NK-92 (cell line): ENCODE results near the gene SLC10A7.

Source experiments
- DNase-seq: peaks from one replicate; lab custom pipeline; 2025; ENCODE audit not compliant: unreplicated experiment; lab: John Stamatoyannopoulos, UW

The SLC10A7 gene

DNA sequence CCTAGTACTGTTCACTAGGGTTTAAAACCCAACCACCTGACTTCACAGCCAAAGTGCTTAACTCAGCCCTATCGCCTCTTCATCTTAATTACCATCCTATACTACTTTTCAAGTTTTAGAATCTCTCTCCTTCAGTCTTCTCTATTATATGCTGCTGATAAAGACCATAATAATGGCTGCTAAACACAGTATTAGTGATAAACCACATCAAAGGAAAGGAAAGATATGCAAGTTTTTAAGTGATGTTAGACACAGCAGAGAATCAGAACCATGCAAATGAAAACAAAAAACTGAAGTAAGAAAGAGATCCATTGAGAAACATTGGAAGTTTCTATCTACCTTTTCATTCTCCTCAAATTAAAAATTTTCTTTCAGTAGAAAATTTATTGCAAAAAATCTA, 206.6 kb downstream of the SLC10A7 start:
- no peak for DNase-seq

DNA sequence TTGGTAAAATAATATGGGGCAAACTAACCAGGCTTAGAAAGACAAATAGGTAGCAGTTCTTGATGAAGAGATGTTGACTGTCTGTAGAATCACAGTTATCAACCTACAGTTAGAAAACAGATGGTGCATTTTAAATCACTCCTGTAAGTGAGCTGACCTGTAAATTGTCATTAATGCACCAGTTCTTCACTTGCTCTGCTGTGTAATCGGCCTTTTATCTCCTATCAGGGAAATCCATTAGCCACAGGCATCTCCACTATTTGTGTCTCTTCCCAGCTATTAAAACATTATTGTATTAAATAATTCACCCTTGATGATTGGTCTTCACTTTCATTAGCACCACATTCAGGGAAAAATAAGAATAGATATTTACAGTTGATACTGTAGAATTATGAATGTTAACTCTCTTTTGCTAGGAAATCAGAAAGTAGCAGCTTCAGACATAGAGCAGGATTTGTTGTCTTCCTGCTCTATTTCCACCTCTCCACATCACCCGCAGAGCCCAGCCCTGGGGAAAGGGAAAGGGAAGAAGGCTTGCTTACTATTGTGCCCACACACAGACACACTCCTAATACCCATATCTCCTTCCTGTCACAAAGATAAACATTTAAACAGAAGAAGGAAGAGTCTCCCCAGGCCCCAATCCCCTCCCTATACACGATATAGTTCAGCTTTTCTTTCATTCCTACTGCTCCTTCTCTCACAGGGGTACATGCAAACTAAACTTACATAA, 210.3 kb downstream of the SLC10A7 start:
- no peak for DNase-seq

DNA sequence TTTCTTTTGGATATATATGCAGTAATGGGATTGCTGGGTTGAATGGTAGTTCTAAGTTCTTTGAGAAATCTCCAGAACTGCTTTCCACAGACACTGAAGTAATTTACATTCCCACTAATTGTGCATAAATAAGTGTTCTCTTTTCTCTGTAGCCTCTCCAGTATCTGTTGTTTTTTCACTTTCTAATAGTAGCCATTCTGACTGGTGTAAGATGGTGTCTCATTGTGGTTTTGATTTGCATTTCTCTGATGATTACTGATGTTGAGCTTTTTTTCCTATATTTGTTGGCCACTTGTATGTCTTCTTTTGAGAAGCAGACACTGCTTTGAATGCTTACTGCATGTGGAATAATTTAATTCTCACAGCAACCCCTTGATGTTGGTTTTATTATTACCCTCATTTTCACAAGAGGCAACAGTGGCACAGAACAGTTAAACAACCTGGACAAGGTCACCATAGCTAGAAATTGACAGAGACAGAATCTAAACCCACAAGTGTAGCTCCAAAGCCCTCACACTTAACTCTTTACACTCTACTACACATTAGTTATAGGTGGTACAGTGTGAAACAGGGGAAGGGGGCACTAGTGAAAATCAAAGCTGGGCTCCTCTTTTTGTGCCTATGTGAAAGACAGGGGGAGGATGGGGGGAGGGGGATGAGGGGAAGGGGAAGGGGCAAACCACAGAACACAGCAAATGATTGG, 211.3 kb downstream of the SLC10A7 start:
- DNase-seq, result no peak

DNA sequence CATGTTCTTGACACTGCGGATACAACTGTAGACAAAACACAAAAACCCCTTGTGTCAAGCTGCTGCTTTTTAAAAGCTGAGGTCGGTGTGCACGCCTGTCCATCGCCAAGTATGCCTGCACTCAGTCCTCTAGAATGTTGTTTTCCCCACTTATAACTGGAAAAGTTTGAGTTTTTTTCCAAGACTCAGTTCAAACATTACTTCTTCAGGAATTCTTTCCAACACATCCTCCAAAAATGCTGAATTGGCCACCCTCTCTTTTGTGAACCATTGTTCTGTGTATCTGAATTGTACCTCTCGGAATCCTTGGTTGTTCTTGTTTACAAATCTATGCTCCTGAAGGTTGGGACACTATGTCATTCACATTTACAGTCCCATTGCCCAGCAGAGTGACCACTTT, 212.8 kb downstream of the SLC10A7 start:
- no peak for DNase-seq

DNA sequence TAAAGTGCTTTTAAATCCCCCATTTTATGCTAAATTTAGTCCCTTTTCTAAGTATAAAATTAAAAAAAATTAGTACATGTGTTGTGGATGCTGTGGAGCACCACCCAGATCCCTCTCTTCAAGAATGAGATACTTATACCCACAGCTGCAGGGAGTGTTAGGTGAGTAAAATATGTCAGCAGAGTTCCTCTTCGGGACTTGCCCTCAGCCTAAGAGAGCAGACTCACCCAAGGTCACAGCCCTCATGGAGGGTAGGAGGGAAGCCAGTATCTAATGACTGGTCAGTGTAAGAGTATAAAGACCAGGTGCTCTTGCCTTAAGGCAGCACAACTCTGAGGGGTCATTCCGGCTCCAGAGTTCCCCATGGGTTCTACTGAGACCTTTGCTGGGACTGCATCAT, 218.9 kb downstream of the SLC10A7 start:
- no peak for DNase-seq

DNA sequence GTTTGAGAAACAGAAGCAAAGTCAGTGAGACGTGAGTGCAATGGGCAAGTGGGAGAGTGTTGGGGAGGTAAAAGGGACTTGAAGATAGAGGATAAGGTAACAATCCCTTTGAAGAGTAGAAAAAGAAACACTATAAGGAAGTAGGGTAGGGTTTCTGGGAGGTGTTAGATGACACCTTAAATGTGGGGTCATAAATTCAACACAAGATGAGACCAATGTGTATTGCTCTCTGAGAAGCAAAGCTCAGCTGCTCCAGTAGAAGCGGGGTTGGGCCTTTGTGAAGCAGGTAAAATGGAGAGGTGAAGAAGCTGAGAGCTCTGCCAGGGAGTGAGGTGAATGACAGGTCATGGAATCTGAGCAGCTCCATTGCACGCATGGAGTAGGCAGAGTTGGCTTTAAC, 222.1 kb downstream of the SLC10A7 start:
- no peak for DNase-seq

DNA sequence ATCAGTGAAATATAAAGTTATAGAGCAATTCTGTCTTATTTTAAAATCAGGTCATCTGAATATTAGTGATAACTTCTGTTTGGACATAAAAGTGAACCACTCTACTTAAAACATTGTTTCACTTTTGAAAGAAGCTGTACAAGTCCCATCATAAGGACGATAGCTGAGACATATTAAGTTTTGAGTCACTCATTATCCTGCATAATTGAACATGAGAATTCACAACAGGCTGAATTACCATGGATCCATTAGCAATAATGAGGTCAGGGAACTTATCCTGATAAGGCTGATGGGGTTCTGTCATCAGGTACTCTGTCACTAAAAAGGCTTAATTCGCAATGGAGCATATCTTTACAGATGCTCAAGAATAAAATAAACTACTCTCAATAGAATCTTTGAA, 227.0 kb downstream of the SLC10A7 start:
- DNase-seq, result no peak

DNA sequence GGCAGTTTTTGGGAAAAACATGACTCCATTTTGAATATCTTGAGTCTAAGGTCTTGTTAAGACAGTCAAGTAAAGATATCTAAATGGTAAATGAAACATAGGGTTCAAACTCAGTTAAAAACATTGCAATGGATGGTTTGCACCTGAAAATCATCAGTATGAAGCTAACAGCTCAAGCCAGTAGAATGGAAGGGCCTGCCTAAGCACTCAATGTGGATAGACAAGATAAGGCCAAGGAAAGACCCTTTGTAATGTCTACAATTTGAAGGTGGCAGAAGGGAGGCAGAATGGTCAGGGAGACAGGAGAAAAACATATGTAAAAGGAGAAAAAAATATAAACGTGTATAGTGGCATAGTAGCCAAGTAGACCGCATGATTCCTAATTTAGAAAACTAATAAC, 229.2 kb downstream of the SLC10A7 start:
- no peak for DNase-seq

DNA sequence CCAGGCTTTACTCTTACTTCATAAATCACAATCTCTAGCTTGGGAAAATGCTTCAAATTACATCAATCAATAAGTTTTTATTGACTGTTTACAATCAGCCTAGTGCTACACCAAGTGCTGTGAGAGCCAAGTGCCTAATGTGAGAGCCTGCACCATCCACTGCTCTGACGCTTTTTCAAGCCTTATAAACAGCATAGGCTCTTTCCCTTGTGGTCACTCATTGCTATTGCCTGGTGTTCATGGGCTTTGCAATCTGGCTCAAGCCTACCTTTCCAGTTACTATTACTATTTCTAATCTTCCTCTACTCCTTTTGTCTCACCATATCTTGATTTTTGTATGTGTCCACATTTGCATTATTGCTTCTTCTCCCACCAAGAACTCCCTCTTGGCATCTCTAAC, 230.4 kb downstream of the SLC10A7 start:
- DNase-seq, result no peak

DNA sequence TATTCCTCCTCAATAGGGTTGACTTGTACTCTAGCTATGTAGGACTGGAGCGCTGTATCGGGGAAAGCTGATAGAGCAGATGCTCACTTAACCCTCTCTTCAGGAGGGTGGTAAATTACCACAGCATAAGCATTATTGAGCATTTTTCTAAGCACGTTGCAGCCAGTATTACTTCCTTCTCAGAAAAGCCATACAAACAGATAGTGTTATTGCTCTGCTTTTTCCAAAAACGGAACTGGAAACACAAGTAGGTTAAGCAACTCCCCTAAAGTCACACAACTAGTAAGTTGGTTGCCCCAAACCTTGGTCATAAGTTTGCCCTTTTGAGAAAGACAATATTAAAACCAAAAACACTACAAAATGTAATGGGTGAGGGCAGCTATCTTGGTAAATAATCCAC, 233.5 kb downstream of the SLC10A7 start:
- DNase-seq, result no peak

DNA sequence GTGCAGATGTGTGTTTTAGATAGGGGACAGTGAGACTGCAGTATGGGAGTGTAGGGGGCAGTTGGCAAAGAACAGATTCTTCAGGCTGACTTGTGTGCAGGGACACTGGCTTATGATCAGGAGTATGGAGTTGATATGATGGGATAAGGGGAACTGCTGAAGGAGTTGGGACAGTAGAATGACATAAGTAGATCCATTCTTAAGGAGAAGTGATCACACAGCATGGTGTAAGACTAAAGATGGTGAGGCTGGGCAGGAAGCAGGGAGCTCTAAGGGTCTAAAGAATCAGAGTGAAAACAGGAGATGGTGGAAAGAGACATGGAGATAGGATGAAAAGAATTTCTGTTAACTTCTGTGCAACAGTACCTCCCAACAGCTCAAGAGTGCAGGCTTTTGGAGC, 236.7 kb downstream of the SLC10A7 start:
- DNase-seq, result no peak

DNA sequence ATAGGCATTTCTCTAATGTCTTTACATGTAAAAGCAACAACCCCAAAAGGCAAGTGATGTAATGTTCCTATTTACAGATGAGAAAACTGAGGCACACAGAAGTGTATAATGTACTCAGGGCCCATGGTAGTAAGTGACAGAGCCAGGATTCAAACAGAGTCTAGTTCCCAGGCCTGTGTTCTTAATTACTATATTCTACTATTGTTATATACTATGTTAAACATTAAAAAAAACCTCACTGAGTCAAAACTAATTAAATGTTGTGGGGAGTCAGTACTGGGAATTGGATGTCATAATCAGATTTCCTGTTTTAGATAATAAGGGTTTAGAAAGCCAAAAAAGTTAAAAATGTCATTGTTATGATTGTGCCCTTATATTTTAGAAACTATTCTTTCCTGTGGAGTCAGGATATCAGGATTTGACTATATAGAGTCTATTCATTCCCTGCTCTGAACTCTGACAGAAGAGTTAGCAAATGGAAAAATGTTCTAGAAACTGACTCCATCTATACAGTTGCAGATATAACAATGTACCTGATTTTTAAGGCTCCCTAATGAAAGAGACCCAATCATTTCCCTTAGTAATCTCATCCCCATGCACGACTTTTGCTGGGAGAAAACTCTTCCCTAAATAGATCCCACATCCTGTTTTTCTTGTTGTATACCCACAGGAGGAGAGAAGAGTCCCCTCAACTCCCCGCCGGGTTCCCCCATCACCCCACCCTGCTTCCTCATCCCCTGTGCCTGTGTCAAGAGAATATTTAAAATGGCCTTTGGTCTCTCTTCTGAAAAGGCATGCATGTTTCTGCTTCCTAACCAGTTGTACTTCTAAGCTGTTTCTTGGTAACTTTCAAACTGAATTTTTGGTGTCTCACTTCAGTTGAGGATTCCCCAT, 237.7 kb downstream of the SLC10A7 start:
- no peak for DNase-seq

DNA sequence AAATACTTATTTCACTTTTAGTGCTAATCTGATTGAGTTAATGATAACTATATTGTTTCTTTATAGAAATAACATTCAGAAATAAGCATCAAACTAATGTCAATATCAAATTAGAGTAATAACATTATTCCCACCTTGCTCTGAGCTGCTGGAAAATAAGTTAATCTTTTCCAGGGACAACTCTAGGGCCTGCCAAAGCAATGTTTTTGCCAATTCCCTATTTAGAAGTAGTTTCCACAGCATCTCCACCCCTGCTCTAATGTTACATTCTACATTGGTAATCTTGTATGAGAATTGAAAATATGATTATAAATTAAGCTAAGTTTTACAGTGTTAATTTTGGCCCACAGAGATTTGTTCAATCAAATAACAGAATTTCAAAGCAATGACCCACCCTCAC, 239.1 kb downstream of the SLC10A7 start:
- no peak for DNase-seq

DNA sequence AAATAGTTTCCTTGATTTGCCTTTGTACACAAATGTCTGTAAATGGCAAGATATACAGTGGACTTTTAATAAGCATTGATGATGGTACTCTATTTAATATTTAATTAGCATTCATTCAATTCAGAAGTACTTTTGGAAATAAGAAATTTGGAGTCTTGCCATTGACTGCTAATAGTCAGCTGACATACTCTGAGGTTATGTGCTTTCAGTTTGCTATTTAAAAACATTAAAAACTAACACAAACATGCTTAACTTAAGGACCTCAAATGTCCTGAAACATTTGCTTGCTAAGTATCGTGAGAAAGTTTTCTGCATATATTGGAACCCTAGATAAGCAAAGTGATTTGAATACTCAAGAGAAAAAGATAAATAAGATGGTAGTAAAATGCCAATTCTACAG, 242.8 kb downstream of the SLC10A7 start:
- no peak for DNase-seq

DNA sequence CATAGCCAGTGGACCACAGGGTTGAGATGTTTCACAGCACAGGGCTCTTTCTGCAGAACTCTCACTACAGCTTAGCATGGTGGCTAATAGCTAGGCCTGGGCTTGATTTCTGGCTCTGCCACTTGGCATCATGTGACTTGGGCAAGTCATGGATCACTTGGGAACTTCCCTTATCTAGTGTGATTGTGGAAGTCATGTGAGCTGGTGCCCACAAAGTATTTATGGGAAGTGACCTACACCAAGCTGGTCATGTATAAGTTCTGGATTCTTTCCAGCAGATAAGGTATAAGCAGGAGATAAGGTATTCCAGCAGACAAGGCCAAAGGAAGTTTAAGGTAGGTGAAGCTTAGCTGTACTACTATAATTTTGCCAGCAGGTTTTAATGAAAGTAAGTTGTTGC, 246.4 kb downstream of the SLC10A7 start:
- no peak for DNase-seq

DNA sequence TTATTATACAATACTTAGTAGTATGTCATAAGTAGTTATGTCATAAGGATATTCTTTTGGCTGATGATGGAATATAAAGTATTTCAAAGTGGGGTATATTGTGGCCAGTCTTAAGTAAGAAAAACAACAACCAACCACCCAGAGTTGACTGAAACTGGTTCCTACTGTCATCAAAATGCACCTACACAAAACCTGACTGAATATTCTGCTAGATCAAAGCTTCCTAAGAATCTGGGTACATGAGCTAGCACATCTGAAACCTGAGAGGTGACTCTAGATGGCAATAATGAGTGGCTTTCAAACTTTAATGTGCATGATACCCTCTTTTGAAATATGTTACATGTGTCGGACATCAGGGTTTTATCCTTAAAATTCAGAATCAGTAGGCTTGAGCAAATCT, 247.0 kb downstream of the SLC10A7 start:
- no peak for DNase-seq

DNA sequence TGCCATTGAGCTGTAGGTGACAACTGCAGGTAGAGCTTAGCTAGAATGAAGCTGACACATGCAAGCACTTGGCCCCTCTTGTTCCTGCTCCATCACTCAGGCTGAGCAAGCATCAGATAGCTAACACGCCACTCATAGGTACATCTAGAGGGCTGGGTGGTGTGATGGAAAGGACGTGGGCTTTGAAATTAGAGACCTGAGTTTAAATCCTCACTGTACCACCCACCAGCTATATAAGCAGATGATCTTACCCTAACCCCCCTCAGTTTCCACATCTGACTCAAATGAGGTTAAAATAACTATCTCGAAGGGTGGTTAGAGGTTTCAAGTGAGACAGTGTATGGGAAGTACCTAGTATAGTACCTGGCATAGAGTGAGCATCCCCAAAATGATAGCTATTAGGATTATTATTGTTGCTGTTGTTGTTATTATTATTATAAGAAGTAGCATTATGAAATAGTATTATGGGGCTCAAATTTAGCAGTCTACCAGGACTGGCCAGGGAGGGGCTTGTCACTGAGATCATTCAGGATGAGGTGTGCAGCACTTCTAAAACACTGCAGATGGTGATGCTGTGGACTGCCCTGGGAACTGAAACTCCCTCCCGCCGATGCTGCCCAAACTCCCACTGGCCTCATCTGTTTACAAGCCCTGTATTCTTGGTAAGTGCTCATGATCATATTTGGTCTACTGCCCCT, 248.4 kb downstream of the SLC10A7 start:
- no peak for DNase-seq

DNA sequence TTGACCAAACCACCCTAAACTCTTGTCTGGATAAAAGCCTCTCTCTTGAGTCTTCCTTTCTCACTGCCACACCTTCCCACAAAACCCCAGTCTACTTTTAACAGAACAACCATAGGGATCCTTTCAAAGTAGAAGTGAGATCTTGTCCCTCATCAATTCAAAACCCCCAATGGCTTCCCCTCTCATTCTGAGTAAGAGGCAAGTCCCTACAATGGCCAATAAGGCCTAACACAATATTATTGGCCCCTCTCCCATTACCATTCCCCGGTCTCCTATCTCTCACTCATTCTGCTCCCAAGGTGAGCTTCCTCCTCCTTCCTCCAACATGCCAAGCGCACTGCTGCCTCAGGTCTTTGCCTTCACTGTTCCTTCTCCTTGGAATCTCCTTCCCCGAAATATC, 250.3 kb downstream of the SLC10A7 start:
- no peak for DNase-seq

DNA sequence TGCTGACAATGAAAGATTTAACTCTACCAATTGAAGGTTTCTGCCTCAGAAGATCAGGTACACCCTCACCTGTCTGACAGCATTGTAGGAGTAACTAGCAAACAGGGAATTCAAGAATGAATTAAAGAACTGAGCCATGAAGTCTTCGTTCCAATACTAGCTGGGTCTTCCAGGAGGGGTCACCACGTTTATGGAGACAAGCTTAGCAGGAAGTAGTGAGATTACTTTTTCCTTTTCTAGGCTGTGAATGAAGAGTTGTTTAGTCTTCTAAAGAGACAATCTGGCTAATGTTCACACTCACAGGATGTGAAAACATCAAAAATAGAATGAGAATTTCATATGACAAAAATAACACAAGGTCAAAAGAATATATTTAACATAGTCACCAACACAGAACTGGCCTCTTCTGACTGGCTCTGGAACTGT, 252.5 kb downstream of the SLC10A7 start:
- no peak for DNase-seq

DNA sequence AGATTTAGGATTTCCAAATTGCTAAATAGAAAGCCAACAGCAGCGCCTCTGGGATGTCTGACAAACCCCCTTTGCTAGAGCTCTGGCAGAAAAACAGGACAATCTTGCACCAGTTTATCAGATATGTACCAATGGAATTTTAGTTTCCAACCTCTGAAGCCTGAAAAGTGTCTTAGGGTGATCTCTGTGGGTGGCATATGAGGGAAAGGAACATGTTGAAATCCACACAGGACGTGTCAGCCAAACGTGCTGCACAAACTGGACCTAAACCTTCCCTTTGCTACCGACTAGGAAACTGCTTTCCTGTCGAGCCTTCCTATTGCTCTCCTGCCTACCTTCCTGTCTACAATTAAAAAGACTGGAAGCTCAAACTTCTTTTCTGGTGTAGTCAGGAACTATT, 253.9 kb downstream of the SLC10A7 start:
- no peak for DNase-seq

DNA sequence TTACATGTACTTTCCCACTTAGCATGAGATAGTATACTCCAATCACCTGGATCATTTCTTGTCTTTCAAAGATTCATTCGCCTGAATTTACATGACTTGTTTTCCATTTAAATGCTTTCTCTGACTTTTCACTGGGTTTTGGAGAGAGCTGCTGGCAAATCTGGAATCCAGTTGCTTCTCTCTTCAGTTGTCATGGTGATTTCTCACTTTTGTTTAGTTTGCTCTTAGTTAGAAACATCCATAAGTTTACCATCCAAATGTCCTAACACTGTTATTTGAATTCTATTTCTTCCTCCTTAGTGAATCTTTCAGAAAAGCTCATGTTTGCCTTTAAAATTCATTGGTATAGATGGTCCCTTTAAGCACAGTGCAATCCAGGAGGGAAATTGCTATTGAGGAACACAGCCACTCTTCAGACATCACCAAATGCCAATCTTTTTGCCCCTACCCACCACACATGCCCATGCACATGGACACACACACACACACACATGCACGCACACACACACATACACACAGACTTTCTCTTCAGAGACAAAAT, 255.7 kb downstream of the SLC10A7 start:
- DNase-seq, result no peak
